Right renal pelvis (tissue), 4 donors: ENCODE data around the gene CCDC138. TPM values are rescaled to one million over a fixed set of nuclear protein-coding genes. Genes with fewer than 3 reads are reported as not detected.

Experiments
- DNase-seq, 4 donors: peaks; one replicate each; pipeline ENCODE4 v3.0.0-alpha.2; 2013; ENCODE audit warnings: low read depth in 4 of 4, low spot score in 3 of 4, missing footprints in 1 of 4
- polyA plus RNA-seq, 4 donors: library from polyadenylated mRNA; unstranded; fragments of 120-200 nt; gene quantifications; one replicate each; pipeline ENCODE4 v1.2.1, GENCODE V29; 2013; ENCODE audit not compliant: insufficient read length in 4 of 4

The CCDC138 gene
- polyA plus RNA-seq, 4 donors = 14.4 to 17.6 (median 16.6) TPM

DNA sequence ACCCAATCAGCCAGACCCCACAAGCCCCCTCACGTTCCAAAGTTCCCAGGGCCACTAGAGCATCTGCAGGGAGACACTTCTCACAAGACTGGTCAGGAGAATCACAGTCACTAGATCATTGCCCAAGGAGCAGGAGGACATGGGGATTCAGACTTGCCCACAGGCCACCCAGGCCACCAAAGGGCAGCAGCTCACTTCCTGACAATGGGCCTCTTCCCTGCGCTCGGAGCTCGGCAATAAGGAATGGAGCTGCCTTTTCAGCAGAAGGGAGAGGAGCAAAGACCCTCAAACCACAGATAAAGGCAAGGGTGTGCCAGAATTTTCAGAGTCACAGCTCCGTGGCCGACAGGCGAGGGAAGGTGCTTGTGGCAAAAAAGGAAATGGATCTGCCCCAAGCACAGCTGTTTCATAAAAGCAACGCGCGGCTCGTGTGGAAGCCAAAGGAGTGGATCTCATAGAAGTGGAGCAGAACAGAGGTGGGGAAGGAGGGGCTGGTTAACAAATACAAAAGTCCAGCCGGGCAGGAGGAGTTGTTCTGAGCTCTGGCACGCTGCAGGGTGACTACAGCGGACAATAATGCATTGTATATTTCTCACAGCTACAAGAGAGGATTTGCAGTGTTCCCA is 130.3 kb downstream of the CCDC138 start:
- no peak for DNase-seq

DNA sequence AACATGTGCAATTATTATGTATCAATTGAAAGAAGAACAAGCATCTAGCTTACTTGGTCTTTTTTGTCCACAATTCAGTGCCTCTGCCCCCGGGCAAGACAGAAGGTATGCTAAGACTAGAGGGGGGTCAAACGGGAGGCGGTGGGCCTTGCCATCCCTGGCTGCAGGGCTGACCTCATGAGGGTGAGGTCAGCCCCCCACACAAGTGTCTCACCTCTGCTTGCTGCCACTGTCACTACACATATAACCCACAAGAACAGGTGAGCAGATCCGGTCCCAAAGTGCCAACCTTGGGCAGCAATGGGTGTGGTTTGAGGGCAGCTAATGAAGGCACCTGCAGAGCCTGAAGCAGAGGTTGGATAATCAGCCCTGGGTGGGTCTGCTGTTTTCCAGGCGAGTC is 131.0 kb downstream of the CCDC138 start:
- DNase-seq = no peak

- no peak for DNase-seq
Measured at GRCh38 chr2:108918156-108918874, 131.7 kb downstream of the CCDC138 start.

GRCh38 chr2:108918941-108919341 is 132.4 kb downstream of the CCDC138 start:
- no peak for DNase-seq

DNA sequence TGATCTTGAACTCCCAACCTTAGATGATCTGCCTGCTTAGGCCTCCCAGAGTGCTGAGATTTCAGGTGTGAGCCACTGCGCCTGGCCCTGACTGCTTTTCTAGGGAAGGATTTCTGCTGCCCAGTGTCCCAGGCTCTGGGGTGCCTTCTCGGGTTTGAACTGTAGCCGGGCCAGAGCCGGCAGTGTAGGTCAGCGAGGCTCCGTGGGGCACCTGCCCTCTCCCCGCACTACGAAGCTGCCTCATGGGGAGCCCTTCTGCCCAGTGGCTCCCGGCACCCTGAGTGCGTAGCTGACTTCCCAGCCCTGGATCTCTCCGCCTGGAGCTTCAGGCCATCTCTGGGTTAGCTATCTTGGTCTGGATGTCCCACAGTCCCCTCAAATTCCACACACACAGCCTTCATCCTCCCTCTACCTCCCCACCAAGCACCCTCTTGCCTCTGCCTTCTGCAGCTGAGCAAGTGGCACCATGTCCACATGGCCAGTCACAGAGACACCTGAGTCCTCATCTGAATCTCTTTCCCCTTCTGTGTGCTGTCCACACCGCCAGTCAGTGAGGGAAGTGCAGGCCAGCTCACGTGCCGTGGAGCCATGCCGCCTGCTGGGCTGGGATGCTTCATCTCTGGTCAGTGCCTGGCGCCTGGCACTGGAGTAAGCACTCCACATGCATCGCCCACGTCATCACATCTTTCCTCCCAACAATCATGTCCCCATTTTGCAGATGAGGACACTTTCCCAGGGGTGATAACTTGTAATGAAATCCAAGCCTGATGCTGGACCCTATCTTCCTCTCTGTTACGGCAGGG is 133.2 kb downstream of the CCDC138 start:
- DNase-seq = no peak

- no peak for DNase-seq
Measured at GRCh38 chr2:108920686-108921085, 134.1 kb downstream of the CCDC138 start.

GRCh38 chr2:108921096-108922030 is 134.8 kb downstream of the CCDC138 start:
- DNase-seq = no peak

DNA sequence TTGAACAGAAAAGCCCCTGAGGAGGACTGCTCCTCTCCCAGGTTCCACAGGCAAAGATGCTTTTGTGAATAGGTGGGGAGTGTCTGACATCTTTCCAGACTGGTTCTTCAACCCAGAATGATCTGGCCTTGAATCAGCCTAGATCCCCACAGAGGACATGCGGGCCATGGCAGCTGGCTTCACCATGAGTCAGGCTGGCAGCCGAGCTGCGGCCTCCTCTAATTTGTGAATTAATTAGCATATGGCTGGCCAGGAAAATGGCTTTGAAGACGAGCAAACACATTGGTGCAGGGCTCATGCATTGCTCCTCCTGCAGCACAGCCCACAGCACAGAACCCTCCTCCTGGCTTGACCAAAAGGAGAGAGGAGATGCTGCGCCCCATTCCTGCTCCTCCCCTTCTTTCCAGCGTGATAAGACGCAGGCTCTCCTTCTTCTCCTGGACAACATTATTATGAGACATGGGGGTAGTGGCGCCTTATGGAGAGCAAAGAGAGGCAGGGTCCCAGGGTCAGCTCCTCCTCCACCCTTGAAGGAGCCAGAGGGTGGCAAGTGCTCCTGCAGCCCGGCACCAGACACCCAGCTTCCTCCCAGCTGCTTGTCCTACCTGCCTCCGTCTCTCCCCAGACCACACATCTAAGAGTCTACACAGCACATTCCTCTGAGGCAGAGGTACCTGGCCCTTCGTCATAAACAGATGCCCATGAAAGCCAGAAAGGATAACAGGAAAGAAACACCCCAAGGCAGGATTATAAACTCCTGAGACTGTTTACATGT is 135.8 kb downstream of the CCDC138 start:
- DNase-seq = no peak

GRCh38 chr2:108923019-108923700 is 136.6 kb downstream of the CCDC138 start:
- DNase-seq = no peak

- no peak for DNase-seq
Measured at GRCh38 chr2:108923736-108924579, 137.4 kb downstream of the CCDC138 start.

- no peak for DNase-seq
Measured at GRCh38 chr2:108924580-108925251, 138.1 kb downstream of the CCDC138 start.

GRCh38 chr2:108925286-108925685 is 138.7 kb downstream of the CCDC138 start:
- DNase-seq = no peak

DNA sequence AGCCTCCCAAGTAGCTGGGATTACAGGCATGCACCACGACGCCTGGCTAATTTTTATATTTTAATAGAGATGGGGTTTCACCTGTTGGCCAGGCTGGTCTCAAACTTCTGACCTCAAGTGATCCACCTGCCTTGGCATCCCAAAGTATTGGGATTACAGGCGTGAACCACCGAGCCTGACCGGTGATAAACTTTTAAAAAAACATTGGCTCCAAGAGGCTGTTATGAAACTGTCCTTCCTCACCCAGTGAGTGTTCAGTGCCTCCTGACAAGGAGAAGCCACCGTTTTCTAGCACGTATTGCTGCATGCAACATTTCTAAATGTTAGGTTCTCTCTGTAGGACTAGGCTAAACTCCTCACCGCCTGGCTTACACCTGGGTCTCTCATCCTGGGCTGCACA is 139.2 kb downstream of the CCDC138 start:
- no peak for DNase-seq

Other genes starting within 250 kb of the CCDC138 start
- gene RANBP2, start 67.3 kb upstream of the CCDC138 start, polyA plus RNA-seq = 10 to 100 TPM; 65.0 to 67.3 (median 65.8) TPM
- gene EDAR, start 202.4 kb downstream of the CCDC138 start, polyA plus RNA-seq = 1 to 10 TPM; 2.9 to 3.5 (median 3.1) TPM